Measurements from ENCODE around the gene PLA2G4B.

- TF ChIP-seq CTCF (IDR thresholded peaks at IDR 0.05) (no peak), POLR2A (IDR thresholded peaks at IDR 0.05) (no peak)
Measured at GRCh38 chr15:41862515-41863116, 24.0 kb downstream of the PLA2G4B start.
